Urinary bladder (tissue), 4 donors: ENCODE data around the gene BCL7C. TPM values are rescaled to one million over a fixed set of nuclear protein-coding genes. Genes with fewer than 3 reads are reported as not detected.
A peak's percentile ranks its signal among the peaks of the same experiment; 100 is the strongest.
"Not testable (repeated sequence)": the region's sequence is repeated elsewhere in the genome, so short reads cannot be mapped to it uniquely, and the experiment has no call there.

ENCODE experiments used
- DNase-seq: peaks from one replicate; pipeline ENCODE4 v3.0.0-alpha.2; 2015; ENCODE audit errors: extremely low spot score
- H3K27ac ChIP-seq: one replicate; pipeline ENCODE4 v1.5.1; 2013; ENCODE audit warnings: low read depth, mild to moderate bottlenecking, moderate library complexity
- H3K36me3 ChIP-seq: one replicate; pipeline ENCODE4 v1.6.1; 2013; ENCODE audit warnings: mild to moderate bottlenecking, moderate library complexity; ENCODE audit not compliant: insufficient read depth
- H3K4me1 ChIP-seq: one replicate; pipeline ENCODE4 v1.6.1; 2013; ENCODE audit warnings: mild to moderate bottlenecking, moderate library complexity; ENCODE audit not compliant: insufficient read depth
- H3K4me3 ChIP-seq: one replicate; pipeline ENCODE4 v1.5.1; 2013; ENCODE audit warnings: low read depth, low read length
- WGBS: extraction: QIAGEN DNeasy Blood & Tissue Kit; methylation state at CpG from one replicate; pipeline ENCODE4 v1.1.7; 2013; 5-methylcytosine and 5-hydroxymethylcytosine counted together
- polyA plus RNA-seq: library from polyadenylated mRNA; stranded (reverse); fragments of 200-250 nt; gene quantifications from one replicate; pipeline ENCODE4 v1.2.3, GENCODE V29; 2013
- total RNA-seq: library from RNA; depleted of rRNA; stranded (reverse); fragments of >200 nt; gene quantifications from one replicate; pipeline ENCODE4 v1.2.3, GENCODE V29; 2014
- donor health status: healthy with polysubstance abuse.
- donor health status: healthy.

The BCL7C gene
- total and polyA plus RNA-seq, 2 donors, result 31.7 to 33.2 TPM

DNA sequence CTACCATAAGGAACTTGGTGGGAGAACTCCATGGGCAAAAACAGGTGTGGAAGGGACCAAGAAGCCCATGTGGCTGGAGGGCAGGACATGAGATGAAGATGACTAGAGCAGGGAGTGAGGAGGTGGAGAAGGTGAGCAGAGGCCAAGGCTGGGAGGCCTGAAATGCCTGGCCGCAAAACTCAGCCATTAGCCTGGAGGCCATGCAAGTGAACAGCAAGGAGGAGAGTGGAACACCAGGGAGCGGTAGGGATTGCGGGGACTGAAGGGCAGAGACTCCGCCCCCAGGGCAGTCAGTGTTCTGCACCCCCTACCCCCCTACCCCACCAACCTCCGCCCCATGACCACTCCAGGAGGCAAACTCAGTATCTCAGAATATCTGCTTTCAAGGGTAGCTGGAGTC, 17.0 kb downstream of the BCL7C start:
- no peaks in the 10 kb centered on the region for H3K36me3 ChIP-seq
- no peaks in the 10 kb centered on the region for H3K4me1 ChIP-seq
- H3K27ac ChIP-seq, result no peak overlapping the region
- no peak overlapping the region for H3K4me3 ChIP-seq
- DNase-seq, result no peak
- 77% methylated on average over 5 of the region's 5 CpGs for WGBS

DNA sequence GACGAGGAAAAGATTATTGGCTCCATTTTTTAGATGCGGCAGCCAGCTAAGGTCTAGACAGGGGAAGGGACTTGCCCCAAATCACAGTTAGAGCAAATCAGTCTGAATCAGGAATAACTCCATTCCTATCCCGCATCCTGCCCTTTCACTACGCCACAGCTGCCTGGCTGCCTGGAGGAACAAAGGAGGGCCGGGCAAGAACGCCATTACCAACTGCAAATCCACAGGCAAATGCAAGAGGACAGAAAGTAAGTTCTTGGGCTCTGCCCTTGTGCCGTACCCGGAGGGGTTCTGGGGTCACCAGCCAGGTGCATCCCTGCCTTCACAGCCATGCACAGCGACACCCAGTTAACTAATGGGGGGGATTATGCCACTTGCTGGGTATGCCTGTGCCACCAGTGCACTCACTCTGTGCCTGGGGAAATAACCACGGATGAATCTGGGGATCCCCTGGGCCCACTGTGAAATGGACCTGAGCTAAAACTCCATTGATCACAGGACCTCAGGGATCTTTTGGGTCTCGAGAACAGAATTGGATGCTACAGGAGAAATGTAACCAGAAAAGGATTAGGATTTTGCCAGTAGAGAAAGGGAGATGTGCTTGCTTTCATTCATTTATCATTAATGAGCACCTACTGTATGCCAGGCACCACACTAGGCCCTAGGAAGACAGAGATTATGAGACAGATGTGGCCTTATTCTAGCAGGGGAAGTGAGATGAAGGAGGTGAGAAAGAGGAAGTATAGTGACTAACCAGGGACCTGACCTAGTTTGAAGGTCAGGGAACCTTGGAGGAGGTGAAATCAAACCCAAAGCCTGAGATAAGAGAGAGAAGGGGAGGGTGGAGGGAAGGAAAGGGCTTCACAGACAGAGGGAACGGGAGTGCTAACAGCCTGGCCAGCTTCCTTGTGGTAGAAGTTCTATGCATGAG, 17.7 kb downstream of the BCL7C start:
- WGBS, result 12% methylated on average over 12 of the region's 12 CpGs
- Histone ChIP-seq H3K36me3 (no peaks in the 10 kb centered on the region), H3K27ac (peak overlapping the region; percentile 80), H3K4me1 (no peaks in the 10 kb centered on the region), H3K4me3 (peak overlapping the region; percentile 73)
- no peak for DNase-seq

GRCh38 chr16:30874821-30875717, 18.8 kb downstream of the BCL7C start:
- under 1% methylated on average over 85 of the region's 85 CpGs for WGBS
- H3K4me3 ChIP-seq, result peak overlapping the region; percentile 73
- no peaks in the 10 kb centered on the region for H3K36me3 ChIP-seq
- peak overlapping the region; percentile 80 for H3K27ac ChIP-seq
- peak; percentile 80 for DNase-seq
- no peaks in the 10 kb centered on the region for H3K4me1 ChIP-seq

GRCh38 chr16:30874244-30874820, 19.5 kb downstream of the BCL7C start:
- 19% methylated on average over 23 of the region's 23 CpGs for WGBS
- DNase-seq, result no peak
- Histone ChIP-seq H3K4me3 (peak overlapping the region; percentile 73), H3K27ac (peak overlapping the region; percentile 80), H3K36me3 (no peaks in the 10 kb centered on the region), H3K4me1 (no peaks in the 10 kb centered on the region)

GRCh38 chr16:30870904-30871303, 23.0 kb downstream of the BCL7C start:
- WGBS, result 88% methylated on average over 6 of the region's 6 CpGs
- Histone ChIP-seq H3K4me3 (no peak overlapping the region), H3K27ac (no peak overlapping the region), H3K36me3 (no peaks in the 10 kb centered on the region), H3K4me1 (no peaks in the 10 kb centered on the region)
- DNase-seq, result no peak

DNA sequence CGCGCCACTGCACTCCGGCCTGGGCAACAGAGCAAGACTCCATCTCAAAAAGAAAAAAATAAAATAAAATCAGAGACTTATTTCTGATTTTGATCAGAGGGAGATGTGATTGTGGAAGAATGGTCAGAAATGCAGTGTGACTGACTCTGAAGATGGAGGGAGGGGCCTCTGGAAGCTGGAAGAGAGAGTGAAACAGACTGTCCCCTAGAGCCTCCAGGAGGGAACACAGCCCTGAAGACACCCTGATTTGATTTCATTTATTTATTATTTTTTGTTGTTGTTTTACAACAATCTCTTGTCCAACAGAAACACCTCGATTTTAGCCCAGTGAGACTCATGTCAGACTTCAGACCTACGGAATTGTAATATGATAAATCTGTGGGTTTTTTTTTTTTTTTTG, 26.1 kb downstream of the BCL7C start:
- Histone ChIP-seq H3K4me1 (no peaks in the 10 kb centered on the region), H3K4me3 (no peak overlapping the region), H3K36me3 (no peaks in the 10 kb centered on the region), H3K27ac (no peak overlapping the region)
- 92% methylated on average over 5 of the region's 5 CpGs for WGBS
- no peak for DNase-seq

GRCh38 chr16:30866031-30866430, 27.8 kb downstream of the BCL7C start:
- WGBS, result 70% methylated on average over 6 of the region's 6 CpGs
- Histone ChIP-seq H3K36me3 (no peaks in the 10 kb centered on the region), H3K27ac (no peak overlapping the region), H3K4me3 (no peak overlapping the region), H3K4me1 (no peaks in the 10 kb centered on the region)
- no peak for DNase-seq

GRCh38 chr16:30863178-30863577, 30.7 kb downstream of the BCL7C start:
- WGBS, result 93% methylated on average over 3 of the region's 3 CpGs
- not testable (repeated sequence) for DNase-seq, H3K4me3 ChIP-seq, H3K27ac ChIP-seq, H3K36me3 ChIP-seq, H3K4me1 ChIP-seq

- H3K4me3 ChIP-seq, H3K27ac ChIP-seq, H3K4me1 ChIP-seq, H3K36me3 ChIP-seq, DNase-seq: not testable (repeated sequence)
- WGBS, result 81% methylated on average over 7 of the region's 7 CpGs
Observed at GRCh38 chr16:30860729-30861128, 33.1 kb downstream of the BCL7C start.

DNA sequence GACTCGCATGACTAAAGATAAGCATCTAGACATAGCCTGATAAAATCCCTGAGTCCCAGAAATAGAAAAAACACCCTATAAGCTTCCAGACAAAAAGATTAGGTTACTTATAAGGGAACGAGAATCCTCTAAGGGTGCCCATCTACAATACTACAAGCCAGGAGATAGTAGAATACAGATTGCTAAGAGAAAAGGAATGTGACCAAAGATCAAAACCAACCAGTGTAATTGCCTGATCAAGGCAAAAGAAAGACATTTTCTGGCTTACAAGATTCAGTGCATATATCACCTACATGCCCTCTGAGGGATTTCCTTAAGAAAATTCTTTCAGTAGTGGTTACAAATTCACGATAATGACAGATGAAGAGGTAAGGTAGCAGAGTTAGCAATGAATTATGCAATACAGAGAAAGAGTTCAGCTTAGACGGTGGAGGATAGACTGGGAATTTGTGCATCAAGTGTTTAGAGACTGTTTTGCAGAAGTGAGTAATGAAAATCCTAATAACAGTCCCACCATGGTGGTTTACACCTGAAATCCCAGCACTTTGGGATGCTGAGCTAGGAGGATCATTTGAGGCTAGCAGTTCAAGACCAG, 35.0 kb downstream of the BCL7C start:
- no peak for DNase-seq
- Histone ChIP-seq H3K4me1 (no peaks in the 10 kb centered on the region), H3K36me3 (no peaks in the 10 kb centered on the region), H3K27ac (no peak overlapping the region), H3K4me3 (no peak overlapping the region)
- WGBS, result 67% methylated on average over 4 of the region's 4 CpGs

DNA sequence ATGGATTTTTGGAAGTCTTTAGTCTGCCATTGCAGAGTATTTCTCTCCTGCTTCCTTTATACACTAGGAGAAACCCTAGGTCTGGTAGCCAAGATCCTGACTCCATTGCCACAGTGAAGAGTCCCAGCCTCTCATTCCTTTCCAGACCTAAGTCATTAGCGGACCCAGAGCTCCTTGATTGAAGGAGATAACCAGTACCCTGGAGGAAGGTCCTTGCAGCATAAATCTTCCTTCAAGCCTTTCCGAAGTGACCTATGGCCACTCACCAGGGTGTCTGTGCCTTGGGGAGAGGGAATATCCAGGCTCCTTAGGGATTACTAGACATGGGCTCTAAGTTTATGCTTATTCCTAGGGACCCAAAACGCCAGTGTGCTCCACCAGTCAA, 35.8 kb downstream of the BCL7C start:
- DNase-seq, result no peak
- H3K4me1 ChIP-seq, result no peaks in the 10 kb centered on the region
- H3K27ac ChIP-seq, result no peak overlapping the region
- H3K36me3 ChIP-seq, result no peaks in the 10 kb centered on the region
- H3K4me3 ChIP-seq, result no peak overlapping the region
- WGBS, result 77% methylated on average over 3 of the region's 3 CpGs

DNA sequence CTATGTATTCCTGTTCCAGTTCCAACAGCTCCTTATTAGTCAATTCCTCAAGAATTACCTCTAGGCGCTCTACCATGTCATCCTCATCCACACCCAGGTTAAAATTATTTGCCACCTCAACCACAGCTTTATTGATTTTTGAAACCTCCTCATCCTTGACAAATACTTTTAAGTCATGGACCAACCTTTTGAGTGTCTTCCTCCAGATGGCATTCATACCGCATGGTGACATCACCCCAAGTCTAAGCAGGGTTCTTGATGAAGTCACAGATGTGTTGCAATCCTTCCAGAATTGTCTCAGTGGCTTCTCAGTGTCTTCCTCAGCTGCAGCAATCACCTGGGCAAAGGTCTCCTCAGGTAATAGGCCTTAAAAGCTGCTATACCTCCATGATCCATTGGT, 40.1 kb downstream of the BCL7C start:
- H3K36me3 ChIP-seq, result no peaks in the 10 kb centered on the region
- WGBS, result over 99% methylated on average over 2 of the region's 2 CpGs
- no peak overlapping the region for H3K4me3 ChIP-seq

DNA sequence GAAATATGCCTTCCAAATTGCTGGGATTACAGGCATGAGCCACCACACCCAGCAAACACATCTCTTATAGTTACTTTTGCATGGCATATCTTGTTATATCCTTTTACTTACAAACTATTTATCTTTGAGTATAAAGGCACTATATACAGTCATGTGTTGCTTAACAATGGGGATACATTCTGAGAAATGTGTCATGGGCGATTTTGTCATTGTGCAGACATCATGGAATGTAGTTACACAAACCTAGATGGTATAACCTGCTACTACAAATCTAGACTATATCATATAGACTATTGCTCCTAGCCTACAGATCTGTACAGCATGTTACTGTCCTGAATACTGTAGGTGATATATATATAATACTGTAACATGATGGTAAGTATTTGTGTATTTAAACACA, 43.6 kb downstream of the BCL7C start:
- Histone ChIP-seq H3K4me3 (no peak overlapping the region), H3K4me1 (no peaks in the 10 kb centered on the region), H3K36me3 (no peaks in the 10 kb centered on the region), H3K27ac (no peak overlapping the region)
- 65% methylated on average over 1 of the region's 1 CpG for WGBS
- DNase-seq, result no peak

More for the DNA sequence above, 40.1 kb downstream of the BCL7C start:
- Histone ChIP-seq H3K4me1 (no peaks in the 10 kb centered on the region), H3K27ac (no peak overlapping the region)
- DNase-seq, result no peak
